CD14-positive monocyte (primary cell): ENCODE measurements around the gene ANO7. TPM values are rescaled to one million over a fixed set of nuclear protein-coding genes. Genes with fewer than 3 reads are reported as not detected.

Experiments used
- DNase-seq, 3 donors: peaks; one replicate each; pipeline ENCODE4 v3.0.0-alpha.2; 2011 to 2022
- H2AFZ ChIP-seq: 2 replicates; pipeline ENCODE4 v1.6.0; 2012; ENCODE audit warnings: mild to moderate bottlenecking, low read depth, low read length, inconsistent platforms; ENCODE audit not compliant: insufficient read depth, poor library complexity, severe bottlenecking
- H3K27ac ChIP-seq, 2 donors: 1 replicate in 1 of 2; 2 replicates in 1 of 2; pipeline ENCODE4 v1.5.1; 2012 to 2013; ENCODE audit warnings: low read length in 2 of 2, control low read depth in 1 of 2, inconsistent platforms in 1 of 2, low read depth in 1 of 2, mild to moderate bottlenecking in 1 of 2
- H3K27me3 ChIP-seq, 2 donors: one replicate each; pipeline versions ENCODE4 v1.6.0 to v1.6.1; 2011 to 2013; ENCODE audit warnings: low read length in 2 of 2; ENCODE audit not compliant: control insufficient read depth in 2 of 2, insufficient read depth in 2 of 2
- H3K36me3 ChIP-seq, 2 donors: replicated peaks in 1 of 2; 1 replicate in 1 of 2; 2 replicates in 1 of 2; pipeline versions ENCODE4 v1.5.1 to v1.6.1; 2012 to 2013; ENCODE audit warnings: low read length in 2 of 2, control low read depth in 1 of 2, inconsistent platforms in 1 of 2, mild to moderate bottlenecking in 1 of 2; ENCODE audit not compliant: insufficient read depth in 2 of 2, control insufficient read depth in 1 of 2
- H3K4me1 ChIP-seq, 2 donors: 1 replicate in 1 of 2; 2 replicates in 1 of 2; pipeline versions ENCODE4 v1.5.1 to v1.6.1; 2012 to 2013; ENCODE audit warnings: low read length in 2 of 2, control low read depth in 1 of 2, inconsistent platforms in 1 of 2, mild to moderate bottlenecking in 1 of 2, moderate library complexity in 1 of 2; ENCODE audit not compliant: insufficient read depth in 2 of 2, control insufficient read depth in 1 of 2
- H3K4me2 ChIP-seq: replicated peaks from 2 replicates; pipeline ENCODE3; 2012; ENCODE audit warnings: low read length, moderate library complexity, mild to moderate bottlenecking; ENCODE audit not compliant: poor library complexity, severe bottlenecking; ENCODE audit errors: extremely low read depth
- H3K4me3 ChIP-seq, 3 experiments: fragments of 200-600 bp in 1 of 3; sonication (generic) in 1 of 3; replicated peaks in 1 of 3; 1 replicate in 2 of 3; 2 replicates in 1 of 3; pipeline ENCODE4 v1.5.1; 2011 to 2013; ENCODE audit warnings: low read length in 3 of 3, mild to moderate bottlenecking in 3 of 3, control low read depth in 2 of 3, low read depth in 2 of 3, inconsistent platforms in 1 of 3, moderate library complexity in 1 of 3
- H3K79me2 ChIP-seq: 2 replicates; pipeline ENCODE4 v1.6.0; 2012; ENCODE audit warnings: mild to moderate bottlenecking, control low read depth, inconsistent platforms, low read length, moderate library complexity; ENCODE audit not compliant: insufficient read depth
- H3K9ac ChIP-seq: 2 replicates; pipeline ENCODE4 v1.6.0; 2017; ENCODE audit warnings: low read length, mild to moderate bottlenecking; ENCODE audit not compliant: insufficient read depth, poor library complexity, severe bottlenecking
- H3K9me3 ChIP-seq, 2 donors: replicated peaks in 1 of 2; 1 replicate in 1 of 2; 2 replicates in 1 of 2; pipeline versions ENCODE4 v1.5.1 to v1.6.1; 2012 to 2013; ENCODE audit warnings: low read length in 2 of 2, control low read depth in 1 of 2; ENCODE audit not compliant: control insufficient read depth in 1 of 2, insufficient read depth in 1 of 2
- H4K20me1 ChIP-seq: 2 replicates; pipeline ENCODE4 v1.6.0; 2012; ENCODE audit warnings: mild to moderate bottlenecking, low read length, control low read depth, moderate library complexity; ENCODE audit not compliant: insufficient read depth
- H3K27ac Mint-ChIP-seq, 7 donors: one replicate each; pipeline ENCODE4 v1.8.0; 2020; ENCODE audit warnings: mild to moderate bottlenecking in 7 of 7, mixed read lengths in 7 of 7, moderate library complexity in 6 of 7, inconsistent platforms in 2 of 7
- H3K27me3 Mint-ChIP-seq, 3 donors: one replicate each; pipeline ENCODE4 v1.8.0; 2021 to 2022; ENCODE audit warnings: low read depth in 3 of 3, mild to moderate bottlenecking in 3 of 3, mixed read lengths in 3 of 3, moderate library complexity in 3 of 3, inconsistent platforms in 1 of 3
- H3K36me3 Mint-ChIP-seq, 2 donors: one replicate each; pipeline ENCODE4 v1.8.0; 2020; ENCODE audit warnings: mixed read lengths in 2 of 2, inconsistent platforms in 1 of 2, mild to moderate bottlenecking in 1 of 2
- H3K4me1 Mint-ChIP-seq: one replicate; pipeline ENCODE4 v1.8.0; 2020; ENCODE audit warnings: mild to moderate bottlenecking, mixed read lengths
- H3K4me3 Mint-ChIP-seq, 2 donors: one replicate each; pipeline ENCODE4 v1.8.0; 2020; ENCODE audit warnings: mild to moderate bottlenecking in 2 of 2, mixed read lengths in 2 of 2, moderate library complexity in 1 of 2
- H3K9me3 Mint-ChIP-seq, 7 donors: one replicate each; pipeline ENCODE4 v1.8.0; 2020 to 2022; ENCODE audit warnings: mixed read lengths in 7 of 7, mild to moderate bottlenecking in 6 of 7, moderate library complexity in 6 of 7, inconsistent platforms in 2 of 7
- WGBS: methylation state at CpG from one replicate; pipeline ENCODE4 v1.1.5; 2013; ENCODE audit warnings: missing lambda C conversion rate; ENCODE audit not compliant: insufficient coverage; 5-methylcytosine and 5-hydroxymethylcytosine counted together
- intact Hi-C, 2 donors: fragments of 100-400 bp; cut with micrococcal nuclease; formaldehyde crosslinking; loops; one replicate each; pipeline versions ENCODE4 v1.15.0 to v1.15.1; 2023
- polyA plus RNA-seq, 3 donors: library from polyadenylated mRNA; depleted of rRNA in 1 of 3; unstranded in 2 of 3; stranded (reverse) in 1 of 3; fragments of 300-500 nt in 2 of 3; fragments of >200 nt in 1 of 3; fragmentation: Illumina TruSeq in 2 of 3; gene quantifications; 1 replicate in 2 of 3; 2 replicates in 1 of 3; pipeline ENCODE4 v1.2.3, GENCODE V29; 2012 to 2021
- TF ChIP-seq, protein P1 (sequence below): fragments of 200-600 bp; IDR thresholded peaks from one replicate; pipeline ENCODE4 v1.8.0; 2022; ENCODE audit warnings: antibody characterized with exemption, mild to moderate bottlenecking

Gene ANO7
- polyA plus RNA-seq, 3 donors = 0.03 TPM; not detected in 2

GRCh38 chr2:241187101-241187917 is 1.2 kb upstream of the ANO7 start:
- no peak for DNase-seq
- peaks cover 15 to 19% of the 10 kb centered on the region in 2 donors for H3K36me3 Mint-ChIP-seq
- H3K9me3 ChIP-seq = no peaks in the 10 kb centered on the region
- H3K27me3 Mint-ChIP-seq = peaks cover 0 to 2% (median under 1%) of the 10 kb centered on the region in 3 donors
- peaks cover 7 to 14% of the 10 kb centered on the region in 2 donors for H3K36me3 ChIP-seq
- no peaks in the 10 kb centered on the region for H3K4me1 ChIP-seq
- H3K27ac Mint-ChIP-seq = no peak overlapping the region
- TF ChIP-seq, protein P1, sequence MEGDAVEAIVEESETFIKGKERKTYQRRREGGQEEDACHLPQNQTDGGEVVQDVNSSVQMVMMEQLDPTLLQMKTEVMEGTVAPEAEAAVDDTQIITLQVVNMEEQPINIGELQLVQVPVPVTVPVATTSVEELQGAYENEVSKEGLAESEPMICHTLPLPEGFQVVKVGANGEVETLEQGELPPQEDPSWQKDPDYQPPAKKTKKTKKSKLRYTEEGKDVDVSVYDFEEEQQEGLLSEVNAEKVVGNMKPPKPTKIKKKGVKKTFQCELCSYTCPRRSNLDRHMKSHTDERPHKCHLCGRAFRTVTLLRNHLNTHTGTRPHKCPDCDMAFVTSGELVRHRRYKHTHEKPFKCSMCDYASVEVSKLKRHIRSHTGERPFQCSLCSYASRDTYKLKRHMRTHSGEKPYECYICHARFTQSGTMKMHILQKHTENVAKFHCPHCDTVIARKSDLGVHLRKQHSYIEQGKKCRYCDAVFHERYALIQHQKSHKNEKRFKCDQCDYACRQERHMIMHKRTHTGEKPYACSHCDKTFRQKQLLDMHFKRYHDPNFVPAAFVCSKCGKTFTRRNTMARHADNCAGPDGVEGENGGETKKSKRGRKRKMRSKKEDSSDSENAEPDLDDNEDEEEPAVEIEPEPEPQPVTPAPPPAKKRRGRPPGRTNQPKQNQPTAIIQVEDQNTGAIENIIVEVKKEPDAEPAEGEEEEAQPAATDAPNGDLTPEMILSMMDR = no peak
- no peaks in the 10 kb centered on the region for H3K4me1 Mint-ChIP-seq
- no peak overlapping the region for H3K4me2 ChIP-seq
- H3K9ac ChIP-seq = no peak overlapping the region
- peaks cover 0 to 1% (median 0%) of the 10 kb centered on the region in 7 donors for H3K9me3 Mint-ChIP-seq
- intact Hi-C loops = no loop called here
- H4K20me1 ChIP-seq = no peaks in the 10 kb centered on the region
- no peak overlapping the region for H3K4me3 Mint-ChIP-seq
- H3K27me3 ChIP-seq = no peaks in the 10 kb centered on the region
- H3K27ac ChIP-seq = no peak overlapping the region
- no peaks in the 10 kb centered on the region for H3K79me2 ChIP-seq
- WGBS = 59% methylated on average over 12 of the region's 14 CpGs
- no peak overlapping the region for H2AFZ ChIP-seq
- H3K4me3 ChIP-seq = no peak overlapping the region

GRCh38 chr2:241187918-241188234 is 601 bp upstream of the ANO7 start:
- Histone ChIP-seq H3K79me2 (no peaks in the 10 kb centered on the region), H3K9ac (no peak overlapping the region), H3K4me3 (no peak overlapping the region), H3K4me2 (no peak overlapping the region), H3K9me3 (no peaks in the 10 kb centered on the region), H3K36me3 (peaks cover 2 to 9% of the 10 kb centered on the region in 2 donors), H2AFZ (no peak overlapping the region), H3K4me1 (no peaks in the 10 kb centered on the region), H3K27me3 (no peaks in the 10 kb centered on the region), H4K20me1 (no peaks in the 10 kb centered on the region), H3K27ac (no peak overlapping the region)
- Mint-ChIP-seq H3K4me1 (no peaks in the 10 kb centered on the region), H3K4me3 (no peak overlapping the region), H3K27ac (no peak overlapping the region), H3K27me3 (peaks cover 0 to 2% (median 1%) of the 10 kb centered on the region in 3 donors), H3K9me3 (peaks cover 0 to 1% (median 0%) of the 10 kb centered on the region in 7 donors), H3K36me3 (peaks cover 9 to 13% of the 10 kb centered on the region in 2 donors)
- TF ChIP-seq, protein P1 = no peak
- 94% methylated on average over 2 of the region's 4 CpGs for WGBS
- DNase-seq = no peak
- intact Hi-C loops = no loop called here
